Thoracic aorta (tissue), 2 donors: ENCODE data around the gene ABLIM1. TPM values are rescaled to one million over a fixed set of nuclear protein-coding genes. Genes with fewer than 3 reads are reported as not detected.

Experiments used
- ATAC-seq: fragments of 150-250 bp; one replicate; pipeline ENCODE4 v1.8.0; 2017; ENCODE audit warnings: low read depth; ENCODE audit not compliant: insufficient number of reproducible peaks, low FRiP score
- DNase-seq: peaks from one replicate; pipeline ENCODE4 v3.0.0-alpha.2; 2020; ENCODE audit warnings: low spot score
- H3K27ac ChIP-seq, 2 donors: fragments of 200-600 bp; sonication (generic); 1 replicate in 1 of 2; 2 replicates in 1 of 2; pipeline ENCODE4 v1.5.1; 2016; ENCODE audit warnings: mild to moderate bottlenecking in 2 of 2, moderate library complexity in 2 of 2
- H3K27me3 ChIP-seq: fragments of 200-600 bp; sonication (generic); replicated peaks from 2 replicates; pipeline ENCODE4 v1.6.0; 2016; ENCODE audit warnings: mild to moderate bottlenecking; ENCODE audit not compliant: insufficient read depth
- H3K36me3 ChIP-seq: fragments of 200-600 bp; sonication (generic); one replicate; pipeline ENCODE4 v1.5.1; 2016
- H3K4me1 ChIP-seq, 2 donors: fragments of 200-600 bp; sonication (generic); 1 replicate in 1 of 2; 2 replicates in 1 of 2; pipeline versions ENCODE4 v1.5.1 to v1.6.0; 2016; ENCODE audit warnings: low read depth in 2 of 2, mild to moderate bottlenecking in 1 of 2; ENCODE audit not compliant: control insufficient read depth in 1 of 2
- H3K4me3 ChIP-seq: fragments of 200-600 bp; sonication (generic); 2 replicates; pipeline ENCODE4 v1.5.1; 2016; ENCODE audit warnings: mild to moderate bottlenecking
- H3K9me3 ChIP-seq: fragments of 200-600 bp; sonication (generic); 2 replicates; pipeline ENCODE4 v1.5.1; 2016
- total RNA-seq, 2 donors: library from RNA; depleted of rRNA; stranded (reverse); fragments of >200 nt; gene quantifications; one replicate each; pipeline versions ENCODE4 v1.1.0 to v1.2.3, GENCODE V29; 2016
- TF ChIP-seq, protein P1 (sequence below): fragments of 200-600 bp; sonication (generic); IDR thresholded peaks from one replicate; pipeline ENCODE4 v1.5.1; 2019; ENCODE audit warnings: antibody characterized with exemption

ABLIM1 gene
- total RNA-seq, 2 donors from 2014 or later: 47.5 to 111 TPM

DNA sequence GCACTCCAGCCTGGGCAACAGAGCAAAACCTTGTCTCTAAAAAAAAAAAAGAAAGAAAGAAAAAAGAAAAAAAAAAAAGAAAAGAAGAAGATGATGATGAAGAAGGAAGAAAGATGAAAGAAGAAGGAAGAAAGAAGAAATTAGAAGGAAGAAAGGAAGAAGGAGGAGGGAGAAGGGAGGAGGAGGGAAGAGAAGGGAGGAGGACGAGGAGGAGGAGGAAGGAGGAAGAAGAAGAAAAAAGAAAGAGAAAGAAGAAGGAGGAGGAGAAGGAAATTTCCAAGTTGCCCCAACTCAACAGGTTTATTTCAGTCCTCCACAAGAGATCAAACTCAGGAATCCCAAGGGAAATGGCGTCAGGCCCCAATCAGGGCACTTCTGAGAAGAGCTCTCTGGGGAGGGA is 115.7 kb downstream of the ABLIM1 start:
- no peak for ATAC-seq
- Histone ChIP-seq H3K4me3 (no peak overlapping the region), H3K4me1 (peaks cover 0 to 4% of the 10 kb centered on the region in 2 donors), H3K36me3 (no peaks in the 10 kb centered on the region), H3K27ac (no peak overlapping the region), H3K9me3 (no peaks in the 10 kb centered on the region), H3K27me3 (no peaks in the 10 kb centered on the region)
- TF ChIP-seq, protein P1, sequence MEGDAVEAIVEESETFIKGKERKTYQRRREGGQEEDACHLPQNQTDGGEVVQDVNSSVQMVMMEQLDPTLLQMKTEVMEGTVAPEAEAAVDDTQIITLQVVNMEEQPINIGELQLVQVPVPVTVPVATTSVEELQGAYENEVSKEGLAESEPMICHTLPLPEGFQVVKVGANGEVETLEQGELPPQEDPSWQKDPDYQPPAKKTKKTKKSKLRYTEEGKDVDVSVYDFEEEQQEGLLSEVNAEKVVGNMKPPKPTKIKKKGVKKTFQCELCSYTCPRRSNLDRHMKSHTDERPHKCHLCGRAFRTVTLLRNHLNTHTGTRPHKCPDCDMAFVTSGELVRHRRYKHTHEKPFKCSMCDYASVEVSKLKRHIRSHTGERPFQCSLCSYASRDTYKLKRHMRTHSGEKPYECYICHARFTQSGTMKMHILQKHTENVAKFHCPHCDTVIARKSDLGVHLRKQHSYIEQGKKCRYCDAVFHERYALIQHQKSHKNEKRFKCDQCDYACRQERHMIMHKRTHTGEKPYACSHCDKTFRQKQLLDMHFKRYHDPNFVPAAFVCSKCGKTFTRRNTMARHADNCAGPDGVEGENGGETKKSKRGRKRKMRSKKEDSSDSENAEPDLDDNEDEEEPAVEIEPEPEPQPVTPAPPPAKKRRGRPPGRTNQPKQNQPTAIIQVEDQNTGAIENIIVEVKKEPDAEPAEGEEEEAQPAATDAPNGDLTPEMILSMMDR: no peak
- no peak for DNase-seq

GRCh38 chr10:114541797-114542160 is 116.3 kb downstream of the ABLIM1 start:
- TF ChIP-seq, protein P1: no peak
- H3K36me3 ChIP-seq: no peaks in the 10 kb centered on the region
- H3K27ac ChIP-seq: peak overlapping the region in 1 of 2 donors; percentile 40
- H3K4me1 ChIP-seq: peaks cover 0 to 4% of the 10 kb centered on the region in 2 donors
- H3K4me3 ChIP-seq: no peak overlapping the region
- no peaks in the 10 kb centered on the region for H3K9me3 ChIP-seq
- DNase-seq (no peak), ATAC-seq (no peak)
- H3K27me3 ChIP-seq: no peaks in the 10 kb centered on the region

GRCh38 chr10:114541081-114541796 is 116.8 kb downstream of the ABLIM1 start:
- Histone ChIP-seq H3K4me3 (no peak overlapping the region), H3K27me3 (no peaks in the 10 kb centered on the region), H3K27ac (peak overlapping the region in 1 of 2 donors; percentile 40), H3K36me3 (no peaks in the 10 kb centered on the region), H3K4me1 (peaks cover 0 to 4% of the 10 kb centered on the region in 2 donors), H3K9me3 (no peaks in the 10 kb centered on the region)
- TF ChIP-seq, protein P1: no peak
- peak; percentile 66 for ATAC-seq
- DNase-seq: peak; percentile 19

DNA sequence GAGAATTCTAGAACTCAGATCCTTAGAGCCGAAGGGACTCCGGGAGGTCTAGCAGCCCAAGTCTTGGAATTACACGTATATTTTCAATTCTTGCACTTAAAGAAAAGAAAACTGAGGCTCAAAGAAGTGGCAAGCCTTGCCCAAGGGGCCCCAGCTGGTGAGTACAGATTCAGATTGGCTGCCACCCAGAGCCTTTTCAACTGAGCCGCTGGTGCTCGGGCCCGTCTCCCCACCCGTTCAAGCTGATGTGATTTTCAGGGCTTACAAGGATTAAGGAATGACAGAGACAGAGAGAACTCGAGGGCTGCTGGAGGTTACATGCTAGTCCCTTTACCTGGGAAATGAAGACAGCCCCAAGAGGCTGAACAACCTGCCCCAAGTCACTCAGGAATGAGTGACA is 117.8 kb downstream of the ABLIM1 start:
- Histone ChIP-seq H3K9me3 (no peaks in the 10 kb centered on the region), H3K4me1 (peaks cover 0 to 4% of the 10 kb centered on the region in 2 donors), H3K36me3 (no peaks in the 10 kb centered on the region), H3K4me3 (no peak overlapping the region), H3K27ac (no peak overlapping the region), H3K27me3 (no peaks in the 10 kb centered on the region)
- DNase-seq (no peak), ATAC-seq (no peak)
- TF ChIP-seq, protein P1: no peak

DNA sequence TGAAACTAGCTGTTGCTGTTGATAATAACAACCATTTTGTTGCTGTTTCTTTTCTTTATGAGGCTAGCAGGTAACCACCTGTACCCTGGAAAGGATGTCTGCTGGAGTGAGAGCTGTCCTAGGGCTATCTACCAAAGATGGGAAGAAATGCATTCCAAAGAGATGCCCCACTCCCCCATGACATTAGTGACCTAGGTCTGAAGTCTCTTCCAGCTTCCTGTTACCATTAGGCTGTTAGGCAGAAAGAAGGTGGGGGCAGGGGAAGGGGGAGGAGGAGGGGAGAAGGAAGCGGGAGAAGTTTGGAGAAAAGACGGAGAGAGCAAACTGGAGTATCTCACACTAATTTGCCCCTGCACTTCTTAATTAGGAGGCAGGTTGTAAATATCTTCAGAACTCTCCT is 118.5 kb downstream of the ABLIM1 start:
- no peaks in the 10 kb centered on the region for H3K36me3 ChIP-seq
- H3K4me3 ChIP-seq: no peak overlapping the region
- DNase-seq (no peak), ATAC-seq (no peak)
- no peak overlapping the region for H3K27ac ChIP-seq
- peaks cover 0 to 4% of the 10 kb centered on the region in 2 donors for H3K4me1 ChIP-seq
- no peaks in the 10 kb centered on the region for H3K27me3 ChIP-seq
- TF ChIP-seq, protein P1: no peak
- no peaks in the 10 kb centered on the region for H3K9me3 ChIP-seq
